OCI-LY1 (cell line): ENCODE results near the gene RBMS3.

Experiments
- H2AFZ ChIP-seq: fragments of 200-600 bp; sonication (generic), shearing (Covaris generic); 2 replicates; pipeline ENCODE4 v1.6.0; 2014; ENCODE audit warnings: antibody characterized with exemption, mild to moderate bottlenecking, low read length
- H3F3A ChIP-seq: fragments of 200-600 bp; sonication (generic), shearing (Covaris generic); 2 replicates; pipeline ENCODE4 v1.6.0; 2014; ENCODE audit warnings: mild to moderate bottlenecking, antibody characterized with exemption, low read length, moderate library complexity; ENCODE audit not compliant: insufficient read depth
- H3K27ac ChIP-seq: fragments of 200-600 bp; sonication (generic); 2 replicates; pipeline ENCODE4 v1.5.1; 2014; ENCODE audit warnings: low read length, mixed run types, mild to moderate bottlenecking, low read depth; ENCODE audit not compliant: poor library complexity, severe bottlenecking
- H3K27me3 ChIP-seq: fragments of 200-600 bp; sonication (generic); 2 replicates; pipeline ENCODE4 v1.6.0; 2014; ENCODE audit warnings: antibody characterized with exemption, mild to moderate bottlenecking, low read length, moderate library complexity; ENCODE audit not compliant: insufficient read depth
- H3K36me3 ChIP-seq: fragments of 200-600 bp; sonication (generic); 2 replicates; pipeline ENCODE4 v1.6.1; 2014; ENCODE audit warnings: mild to moderate bottlenecking, antibody characterized with exemption, low read length, moderate library complexity, mixed read lengths; ENCODE audit not compliant: insufficient read depth
- H3K4me1 ChIP-seq: fragments of 200-600 bp; sonication (generic); 2 replicates; pipeline ENCODE4 v1.5.1; 2014; ENCODE audit warnings: mild to moderate bottlenecking, low read length, moderate library complexity; ENCODE audit not compliant: insufficient read depth, severe bottlenecking
- H3K4me2 ChIP-seq: fragments of 200-600 bp; sonication (generic), shearing (Covaris generic); 2 replicates; pipeline ENCODE4 v1.6.1; 2014; ENCODE audit warnings: low read length
- H3K4me3 ChIP-seq: fragments of 200-600 bp; sonication (generic); 2 replicates; pipeline ENCODE4 v1.5.1; 2014; ENCODE audit warnings: low read length, low read depth, mild to moderate bottlenecking, mixed read lengths; ENCODE audit not compliant: poor library complexity, severe bottlenecking
- H3K79me2 ChIP-seq: fragments of 200-600 bp; shearing (Covaris generic); 2 replicates; pipeline ENCODE4 v1.6.1; 2016; ENCODE audit warnings: mixed run types, low read length, mixed read lengths; ENCODE audit not compliant: insufficient read depth
- H3K9ac ChIP-seq: fragments of 200-600 bp; sonication (generic), shearing (Covaris generic); 2 replicates; pipeline ENCODE4 v1.6.1; 2014; ENCODE audit warnings: mild to moderate bottlenecking, low read length, mixed read lengths
- H3K9me2 ChIP-seq: fragments of 200-600 bp; sonication (generic), shearing (Covaris generic); 2 replicates; pipeline ENCODE4 v1.6.1; 2014; ENCODE audit warnings: low read depth, mild to moderate bottlenecking, low read length, mixed read lengths
- H3K9me3 ChIP-seq: fragments of 200-600 bp; shearing (Covaris generic); 2 replicates; pipeline ENCODE4 v1.6.1; 2014; ENCODE audit warnings: low read length, mixed read lengths
- H4K20me1 ChIP-seq: fragments of 200-600 bp; sonication (generic), shearing (Covaris generic); 2 replicates; pipeline ENCODE4 v1.6.0; 2016; ENCODE audit warnings: mild to moderate bottlenecking, low read length; ENCODE audit not compliant: insufficient read depth
- EZH2 ChIP-seq: fragments of 200-600 bp; sonication (generic), shearing (Covaris generic); IDR thresholded peaks from 2 replicates; pipeline ENCODE4 v1.8.0; 2017; ENCODE audit warnings: borderline replicate concordance, mixed run types, mild to moderate bottlenecking, antibody characterized with exemption, low read length, moderate library complexity, mixed read lengths
- TF ChIP-seq, protein P1 (sequence below): fragments of 200-600 bp; sonication (generic), shearing (Covaris generic); IDR thresholded peaks from 2 replicates; pipeline ENCODE4 v1.5.1; 2017; ENCODE audit warnings: mild to moderate bottlenecking, antibody characterized with exemption, low read length, moderate library complexity, mixed read lengths

RBMS3 gene

DNA sequence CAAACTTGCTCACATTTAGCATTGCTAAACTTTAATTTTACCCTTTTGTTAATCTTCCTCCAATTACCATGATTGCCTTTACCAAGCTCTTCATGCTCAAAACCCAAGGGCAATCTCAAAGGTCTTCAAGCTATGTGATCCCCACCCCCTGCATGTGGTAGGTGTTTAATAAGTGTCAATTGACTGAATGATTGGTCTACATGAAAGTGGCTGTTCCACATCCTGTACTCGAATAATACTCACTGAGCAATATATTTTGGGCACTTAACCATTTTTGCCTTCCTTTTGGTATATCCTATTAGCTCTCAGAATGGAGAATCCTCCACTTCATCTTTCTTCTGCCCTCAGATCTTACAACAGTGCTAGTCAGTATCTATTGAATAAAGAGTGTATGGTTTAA lies 17.1 kb downstream of the RBMS3 start:
- Histone ChIP-seq H3K9ac (no peak overlapping the region), H3K4me2 (peak overlapping the region; percentile 15; the same call in 1 of the 2 replicates), H3F3A (no peaks in the 10 kb centered on the region), H3K27me3 (no peaks in the 10 kb centered on the region), H3K9me2 (no peaks in the 10 kb centered on the region), H3K36me3 (peaks cover 8% of the 10 kb centered on the region), H4K20me1 (no peaks in the 10 kb centered on the region), H3K4me3 (no peak overlapping the region), H3K4me1 (peaks cover 84% of the 10 kb centered on the region), H3K9me3 (no peaks in the 10 kb centered on the region), H3K27ac (peak overlapping the region; percentile 14), H2AFZ (no peak overlapping the region), H3K79me2 (peaks cover 29% of the 10 kb centered on the region)
- TF ChIP-seq, protein P1, sequence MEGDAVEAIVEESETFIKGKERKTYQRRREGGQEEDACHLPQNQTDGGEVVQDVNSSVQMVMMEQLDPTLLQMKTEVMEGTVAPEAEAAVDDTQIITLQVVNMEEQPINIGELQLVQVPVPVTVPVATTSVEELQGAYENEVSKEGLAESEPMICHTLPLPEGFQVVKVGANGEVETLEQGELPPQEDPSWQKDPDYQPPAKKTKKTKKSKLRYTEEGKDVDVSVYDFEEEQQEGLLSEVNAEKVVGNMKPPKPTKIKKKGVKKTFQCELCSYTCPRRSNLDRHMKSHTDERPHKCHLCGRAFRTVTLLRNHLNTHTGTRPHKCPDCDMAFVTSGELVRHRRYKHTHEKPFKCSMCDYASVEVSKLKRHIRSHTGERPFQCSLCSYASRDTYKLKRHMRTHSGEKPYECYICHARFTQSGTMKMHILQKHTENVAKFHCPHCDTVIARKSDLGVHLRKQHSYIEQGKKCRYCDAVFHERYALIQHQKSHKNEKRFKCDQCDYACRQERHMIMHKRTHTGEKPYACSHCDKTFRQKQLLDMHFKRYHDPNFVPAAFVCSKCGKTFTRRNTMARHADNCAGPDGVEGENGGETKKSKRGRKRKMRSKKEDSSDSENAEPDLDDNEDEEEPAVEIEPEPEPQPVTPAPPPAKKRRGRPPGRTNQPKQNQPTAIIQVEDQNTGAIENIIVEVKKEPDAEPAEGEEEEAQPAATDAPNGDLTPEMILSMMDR, result no peak
- TF ChIP-seq EZH2, result no peak

DNA sequence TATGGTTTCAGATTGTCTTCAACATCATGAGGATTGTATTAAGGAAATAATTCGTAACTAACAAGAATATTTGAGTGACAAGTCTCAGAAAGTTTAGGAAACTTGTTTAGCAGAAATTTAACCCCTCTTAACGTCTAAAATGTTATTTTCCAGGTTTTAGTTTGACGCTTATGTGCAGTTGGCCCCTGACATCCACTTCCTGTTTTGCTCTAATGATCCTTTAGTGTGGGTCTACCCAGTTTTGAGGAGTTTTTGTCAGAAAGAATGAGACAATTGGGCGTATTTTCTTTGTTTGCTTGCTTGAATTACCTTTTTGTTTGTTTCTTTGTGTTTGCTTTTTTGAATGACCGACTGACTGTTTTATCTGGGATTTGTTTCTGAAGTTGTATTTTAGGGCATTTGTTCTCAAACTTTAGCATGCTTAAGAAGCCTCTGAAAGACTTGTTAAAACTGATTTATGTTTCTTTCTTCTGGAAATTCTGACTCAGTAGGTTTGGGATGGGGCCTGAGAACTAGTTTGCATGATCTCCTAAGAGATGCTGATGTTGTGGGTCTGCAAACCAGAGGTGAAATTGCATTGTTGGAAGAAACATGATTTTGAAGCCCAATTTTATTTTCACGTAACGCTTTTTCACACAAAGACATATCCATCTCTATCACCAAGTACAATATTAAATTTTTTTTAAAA lies 20.6 kb downstream of the RBMS3 start:
- no peaks in the 10 kb centered on the region for H3K9me2 ChIP-seq
- TF ChIP-seq, protein P1, result no peak
- no peak for TF ChIP-seq EZH2
- no peaks in the 10 kb centered on the region for H4K20me1 ChIP-seq
- H3K27me3 ChIP-seq, result no peaks in the 10 kb centered on the region
- H3K4me2 ChIP-seq, result peak overlapping the region; percentile 52
- peak overlapping the region; percentile 8 for H3K4me3 ChIP-seq
- H3K4me1 ChIP-seq, result peaks cover 73% of the 10 kb centered on the region
- H2AFZ ChIP-seq, result no peak overlapping the region
- H3K36me3 ChIP-seq, result peaks cover 30% of the 10 kb centered on the region
- H3F3A ChIP-seq, result no peaks in the 10 kb centered on the region
- peaks cover 24% of the 10 kb centered on the region for H3K79me2 ChIP-seq
- peak overlapping the region; percentile 16 for H3K9ac ChIP-seq
- peak overlapping the region; percentile 82 for H3K27ac ChIP-seq
- peaks cover 2% of the 10 kb centered on the region; the same call in 1 of the 2 replicates for H3K9me3 ChIP-seq

DNA sequence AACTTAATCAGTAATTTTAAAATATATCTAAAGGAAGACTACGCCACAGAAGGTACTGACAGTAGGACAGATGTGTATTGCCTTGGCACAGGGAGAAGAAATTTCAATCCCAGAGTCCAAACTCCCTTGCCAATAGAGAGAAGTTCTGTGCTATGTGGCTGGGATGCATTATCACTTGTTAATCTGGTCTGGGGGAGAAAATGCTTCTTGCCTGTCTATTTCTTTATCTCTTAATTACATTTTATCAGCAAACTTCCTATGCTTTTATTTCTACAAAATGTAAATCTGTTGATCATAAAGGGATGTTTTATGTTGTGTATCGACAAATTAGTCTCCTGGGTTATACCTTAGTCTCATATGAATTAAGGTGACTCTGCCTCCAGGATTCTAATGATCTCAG lies 21.7 kb downstream of the RBMS3 start:
- Histone ChIP-seq H3K4me3 (no peak overlapping the region), H3K79me2 (peaks cover 24% of the 10 kb centered on the region)
- no peak for TF ChIP-seq EZH2
- TF ChIP-seq, protein P1, result no peak

More for the DNA sequence above, 21.7 kb downstream of the RBMS3 start:
- H3K36me3 ChIP-seq, result peaks cover 30% of the 10 kb centered on the region
- no peaks in the 10 kb centered on the region for H3F3A ChIP-seq
- no peak overlapping the region for H3K4me2 ChIP-seq
- H3K9ac ChIP-seq, result no peak overlapping the region
- H3K4me1 ChIP-seq, result peaks cover 75% of the 10 kb centered on the region
- H3K9me3 ChIP-seq, result peaks cover 2% of the 10 kb centered on the region; the same call in 1 of the 2 replicates
- H3K27me3 ChIP-seq, result no peaks in the 10 kb centered on the region
- H3K9me2 ChIP-seq, result no peaks in the 10 kb centered on the region
- H4K20me1 ChIP-seq, result no peaks in the 10 kb centered on the region
- H2AFZ ChIP-seq, result no peak overlapping the region
- H3K27ac ChIP-seq, result peak overlapping the region; percentile 16
